HepG2 (cell line): ENCODE data around the gene PGM2. TPM values are rescaled to one million over a fixed set of nuclear protein-coding genes. Genes with fewer than 3 reads are reported as not detected.

Experiments
- ATAC-seq: fragments of 200-7000 bp; cut with Tn5 transposase; 3 replicates; pipeline ENCODE4 v1.9.1; 2020; ENCODE audit warnings: mild to moderate bottlenecking, moderate library complexity
- BruUV-seq: library from RNA; stranded (reverse); fragments of 400-500 nt; replicated peaks from 2 replicates; lab custom pipeline; 2021; lab: Mats Ljungman, UMichigan
- CTCF ChIA-PET: fragments of 300-600 bp; formaldehyde crosslinking; extraction: SDS; loops from one replicate; lab custom pipeline; 2021; ENCODE audit warnings: low total read pairs, inconsistent platforms, low intra/inter-chr PET ratio; lab: Yijun Ruan, JAX
- POLR2A ChIA-PET: fragments of 350-600 bp; sonication (Branson Sonifier 250); formaldehyde crosslinking; loops from one replicate; lab custom pipeline; 2020; ENCODE audit warnings: antibody characterized with exemption, inconsistent platforms; lab: Yijun Ruan, JAX
- DNase-seq: peaks from one replicate; pipeline ENCODE4 v3.0.0-alpha.2; 2015; ENCODE audit warnings: low spot score
- FAIRE-seq: peaks from 3 replicates; lab custom pipeline; 2011; peaks lifted over from hg19 to GRCh38; lab: Jason Lieb, UNC
- H2AFZ ChIP-seq: one replicate; pipeline ENCODE4 v1.6.1; 2011; ENCODE audit warnings: low read length, inconsistent platforms
- H3K27ac ChIP-seq: fragments of 300-600 bp; 3 replicates; pipeline ENCODE4 v1.8.0; 2011; ENCODE audit warnings: mixed run types, mild to moderate bottlenecking, mixed read lengths, low read length, inconsistent platforms; ENCODE audit not compliant: insufficient read depth; ENCODE audit errors: extremely low read length
- H3K27me3 ChIP-seq, 2 experiments: fragments of 200-600 bp in 1 of 2; 2 replicates in 1 of 2; 3 replicates in 1 of 2; pipeline versions ENCODE4 v1.6.0 to v1.8.0; 2011; ENCODE audit warnings: low read length in 2 of 2, mild to moderate bottlenecking in 2 of 2, moderate library complexity in 2 of 2, inconsistent platforms in 1 of 2; ENCODE audit not compliant: insufficient read depth in 2 of 2, control insufficient read depth in 1 of 2
- H3K36me3 ChIP-seq, 2 experiments: fragments of 200-600 bp in 1 of 2; replicated peaks in 1 of 2; 2 replicates in 1 of 2; 3 replicates in 1 of 2; pipeline versions ENCODE4 v1.5.1 to v1.8.0; 2011; ENCODE audit warnings: low read length in 2 of 2, inconsistent platforms in 1 of 2; ENCODE audit not compliant: insufficient read depth in 2 of 2, control insufficient read depth in 1 of 2
- H3K4me1 ChIP-seq: 2 replicates; pipeline ENCODE4 v1.5.1; 2012; ENCODE audit warnings: low read length, inconsistent platforms; ENCODE audit not compliant: insufficient read depth
- H3K4me2 ChIP-seq: 2 replicates; pipeline ENCODE4 v1.6.0; 2011; ENCODE audit warnings: low read depth, low read length, inconsistent platforms
- H3K4me3 ChIP-seq, 3 experiments: fragments of 200-600 bp in 1 of 3; sonication (generic), shearing (Covaris generic) in 1 of 3; replicated peaks in 1 of 3; 2 replicates each; pipeline ENCODE4 v1.5.1; 2011 to 2016; ENCODE audit warnings: low read length in 3 of 3, inconsistent platforms in 2 of 3, low read depth in 2 of 3, mild to moderate bottlenecking in 2 of 3, control low read depth in 1 of 3, mixed read lengths in 1 of 3; ENCODE audit not compliant: insufficient read depth in 1 of 3
- H3K79me2 ChIP-seq: one replicate; pipeline ENCODE4 v1.6.1; 2011; ENCODE audit warnings: low read length, inconsistent platforms; ENCODE audit not compliant: insufficient read depth
- H3K9ac ChIP-seq: 2 replicates; pipeline ENCODE4 v1.6.0; 2011; ENCODE audit warnings: mild to moderate bottlenecking, low read depth, low read length, inconsistent platforms; ENCODE audit not compliant: insufficient read depth
- H3K9me3 ChIP-seq: 2 replicates; pipeline ENCODE4 v1.5.1; 2012; ENCODE audit warnings: mild to moderate bottlenecking, low read length
- H4K20me1 ChIP-seq: 2 replicates; pipeline ENCODE4 v1.6.0; 2011; ENCODE audit warnings: inconsistent platforms, mild to moderate bottlenecking, low read length, moderate library complexity; ENCODE audit not compliant: insufficient read depth
- CC2D1A ChIP-seq: sonication (generic); formaldehyde crosslinking; IDR thresholded peaks from 2 replicates; pipeline ENCODE4 v1.8.1; 2023; ENCODE audit warnings: mild to moderate bottlenecking, missing genetic modification reagents
- SKI ChIP-seq: fragments of 450-650 bp; IDR thresholded peaks from one replicate; pipeline ENCODE4 v1.6.1; 2018; ENCODE audit warnings: mild to moderate bottlenecking; ENCODE audit not compliant: partially characterized antibody
- TP53 ChIP-seq: sonication (generic); formaldehyde crosslinking; conservative IDR thresholded peaks from 2 replicates; pipeline ENCODE4 v1.4.0; 2020; ENCODE audit warnings: missing genetic modification reagents
- YY1 ChIP-seq: IDR thresholded peaks from 2 replicates; pipeline ENCODE4 v1.6.1; 2011; ENCODE audit warnings: low read length, low read depth, moderate library complexity, mild to moderate bottlenecking; ENCODE audit not compliant: insufficient read depth, insufficient replicate concordance
- ZNF687 ChIP-seq: sonication (generic); formaldehyde crosslinking; IDR thresholded peaks from 2 replicates; pipeline ENCODE4 v1.5.1; 2020; ENCODE audit warnings: mild to moderate bottlenecking, missing genetic modification reagents, moderate library complexity
- WGBS: methylation state at CpG from one replicate; pipeline ENCODE4 v1.1.6; 2017; ENCODE audit warnings: low lambda C conversion rate; 5-methylcytosine and 5-hydroxymethylcytosine counted together
- in situ Hi-C: cut with HindIII; loops from 2 replicates; pipeline ENCODE4 v1.10.0; 2017; ENCODE audit warnings: low pct_unique_long_range_greater_than_20kb; ENCODE audit not compliant: extremely low pct_ligation_motif_present
- intact Hi-C: fragments of 100-400 bp; cut with micrococcal nuclease; formaldehyde crosslinking; loops from one replicate; pipeline ENCODE4 v1.10.0; 2022; ENCODE audit not compliant: unreplicated experiment
- polyA plus RNA-seq, 8 experiments: library from polyadenylated mRNA; depleted of rRNA in 3 of 8; stranded (reverse) in 7 of 8; unstranded in 1 of 8; fragments of >200 nt; fragmentation: Illumina TruSeq in 4 of 8; extraction: Trizol in 4 of 8; gene quantifications; 2 replicates each; pipeline versions ENCODE4 v1.2.1 to v1.2.3, GENCODE V29; 2011 to 2016; ENCODE audit warnings: low read depth in 4 of 8, missing spikeins in 1 of 8, mixed read lengths in 1 of 8; ENCODE audit not compliant: insufficient read depth in 1 of 8
- total RNA-seq, 5 experiments: library from RNA; depleted of rRNA; stranded (reverse); fragments of >200 nt; fragmentation: Illumina TruSeq; extraction: Trizol; gene quantifications; 2 replicates each; pipeline ENCODE4 v1.2.3, GENCODE V29; 2016; ENCODE audit warnings: low read depth in 1 of 5

PGM2 gene
- total and polyA plus RNA-seq, 2 of the 13 experiments (the other 11 are each of a cell fraction or from before 2014, with no cell fraction given): 14.6 to 36.9 TPM

- in situ Hi-C loops (no loop called here), intact Hi-C loops (loop anchor here (10.0 kb wide), 1 partner anchor 90 kb away; no protein-coding TSS in a partner anchor)
- Histone ChIP-seq H3K9ac (no peak overlapping the region), H3K4me3 (no peak overlapping the region), H3K4me1 (no peaks in the 10 kb centered on the region), H2AFZ (no peak overlapping the region), H4K20me1 (no peaks in the 10 kb centered on the region), H3K9me3 (no peaks in the 10 kb centered on the region), H3K79me2 (no peaks in the 10 kb centered on the region), H3K27me3 (peaks cover 1 to 5% of the 10 kb centered on the region in 2 experiments; a peak in 1 of 5 replicates), H3K36me3 (no peaks in the 10 kb centered on the region), H3K4me2 (no peak overlapping the region), H3K27ac (no peak overlapping the region)
- FAIRE-seq (no peak), DNase-seq (no peak), ATAC-seq (no peak)
- ChIA-PET POLR2A (no interaction called here), CTCF (no interaction called here)
- BruUV-seq: no TSS peak
- WGBS: 64% methylated on average over 3 of the region's 3 CpGs
- TF ChIP-seq YY1: no peak
- no peak for TF ChIP-seq CC2D1A (CRISPR knock-in tag)
- no peak for TF ChIP-seq ZNF687 (CRISPR knock-in tag)
- no peak for TF ChIP-seq TP53
- TF ChIP-seq SKI: no peak
These were observed 58.5 kb downstream of the PGM2 start for GRCh38 chr4:37884855-37885487.
